ENCODE data around the gene OPCML.

DNA sequence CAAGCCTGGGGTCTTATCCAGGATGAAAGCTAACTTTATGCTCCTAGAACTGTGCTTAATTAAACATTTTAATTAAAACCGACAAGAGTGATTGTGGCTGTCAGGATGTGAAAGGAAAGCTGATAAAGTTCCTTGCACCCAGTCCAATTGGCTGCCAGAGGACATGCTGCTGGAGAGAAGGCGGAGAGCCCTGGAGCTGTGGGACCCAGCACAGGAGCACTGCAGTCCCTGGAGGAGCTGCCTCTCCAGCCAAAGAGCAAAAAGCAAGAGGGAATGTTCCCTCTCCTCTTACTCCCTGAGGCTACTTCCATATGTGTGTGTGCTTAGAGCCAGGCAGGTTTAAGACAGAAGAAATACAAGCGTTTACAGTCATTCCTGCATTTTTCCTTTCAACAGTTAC, 118.6 kb downstream of the OPCML start:
- TF ChIP-seq, protein P1, sequence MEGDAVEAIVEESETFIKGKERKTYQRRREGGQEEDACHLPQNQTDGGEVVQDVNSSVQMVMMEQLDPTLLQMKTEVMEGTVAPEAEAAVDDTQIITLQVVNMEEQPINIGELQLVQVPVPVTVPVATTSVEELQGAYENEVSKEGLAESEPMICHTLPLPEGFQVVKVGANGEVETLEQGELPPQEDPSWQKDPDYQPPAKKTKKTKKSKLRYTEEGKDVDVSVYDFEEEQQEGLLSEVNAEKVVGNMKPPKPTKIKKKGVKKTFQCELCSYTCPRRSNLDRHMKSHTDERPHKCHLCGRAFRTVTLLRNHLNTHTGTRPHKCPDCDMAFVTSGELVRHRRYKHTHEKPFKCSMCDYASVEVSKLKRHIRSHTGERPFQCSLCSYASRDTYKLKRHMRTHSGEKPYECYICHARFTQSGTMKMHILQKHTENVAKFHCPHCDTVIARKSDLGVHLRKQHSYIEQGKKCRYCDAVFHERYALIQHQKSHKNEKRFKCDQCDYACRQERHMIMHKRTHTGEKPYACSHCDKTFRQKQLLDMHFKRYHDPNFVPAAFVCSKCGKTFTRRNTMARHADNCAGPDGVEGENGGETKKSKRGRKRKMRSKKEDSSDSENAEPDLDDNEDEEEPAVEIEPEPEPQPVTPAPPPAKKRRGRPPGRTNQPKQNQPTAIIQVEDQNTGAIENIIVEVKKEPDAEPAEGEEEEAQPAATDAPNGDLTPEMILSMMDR (conservative IDR thresholded peaks at IDR 0.05; ENCODE audit: low read depth in 2 of 2): no peak
- TF ChIP-seq CREB1 (CRISPR knock-in tag; IDR thresholded peaks at IDR 0.05; ENCODE audit: low read depth) (no peak), EZH2phosphoT487 (IDR thresholded peaks at IDR 0.05; ENCODE audit: unreplicated experiment) (no peak), POLR2AphosphoS5 (IDR thresholded peaks at IDR 0.05; ENCODE audit: low read depth) (no peak), JUNB (IDR thresholded peaks at IDR 0.05; ENCODE audit: unreplicated experiment) (no peak), EZH2 (IDR thresholded peaks at IDR 0.05; ENCODE audit: low read depth, unreplicated experiment) (no peak), NANOG (IDR thresholded peaks at IDR 0.05; ENCODE audit: borderline replicate concordance) (no peak), STAT1 (IDR thresholded peaks at IDR 0.05; ENCODE audit: unreplicated experiment) (no peak), ZNF331 (CRISPR knock-in tag; IDR thresholded peaks at IDR 0.05; ENCODE audit: low read depth) (no peak), ZNF114 (CRISPR knock-in tag; IDR thresholded peaks at IDR 0.05) (no peak)
- TF ChIP-seq, protein P2, sequence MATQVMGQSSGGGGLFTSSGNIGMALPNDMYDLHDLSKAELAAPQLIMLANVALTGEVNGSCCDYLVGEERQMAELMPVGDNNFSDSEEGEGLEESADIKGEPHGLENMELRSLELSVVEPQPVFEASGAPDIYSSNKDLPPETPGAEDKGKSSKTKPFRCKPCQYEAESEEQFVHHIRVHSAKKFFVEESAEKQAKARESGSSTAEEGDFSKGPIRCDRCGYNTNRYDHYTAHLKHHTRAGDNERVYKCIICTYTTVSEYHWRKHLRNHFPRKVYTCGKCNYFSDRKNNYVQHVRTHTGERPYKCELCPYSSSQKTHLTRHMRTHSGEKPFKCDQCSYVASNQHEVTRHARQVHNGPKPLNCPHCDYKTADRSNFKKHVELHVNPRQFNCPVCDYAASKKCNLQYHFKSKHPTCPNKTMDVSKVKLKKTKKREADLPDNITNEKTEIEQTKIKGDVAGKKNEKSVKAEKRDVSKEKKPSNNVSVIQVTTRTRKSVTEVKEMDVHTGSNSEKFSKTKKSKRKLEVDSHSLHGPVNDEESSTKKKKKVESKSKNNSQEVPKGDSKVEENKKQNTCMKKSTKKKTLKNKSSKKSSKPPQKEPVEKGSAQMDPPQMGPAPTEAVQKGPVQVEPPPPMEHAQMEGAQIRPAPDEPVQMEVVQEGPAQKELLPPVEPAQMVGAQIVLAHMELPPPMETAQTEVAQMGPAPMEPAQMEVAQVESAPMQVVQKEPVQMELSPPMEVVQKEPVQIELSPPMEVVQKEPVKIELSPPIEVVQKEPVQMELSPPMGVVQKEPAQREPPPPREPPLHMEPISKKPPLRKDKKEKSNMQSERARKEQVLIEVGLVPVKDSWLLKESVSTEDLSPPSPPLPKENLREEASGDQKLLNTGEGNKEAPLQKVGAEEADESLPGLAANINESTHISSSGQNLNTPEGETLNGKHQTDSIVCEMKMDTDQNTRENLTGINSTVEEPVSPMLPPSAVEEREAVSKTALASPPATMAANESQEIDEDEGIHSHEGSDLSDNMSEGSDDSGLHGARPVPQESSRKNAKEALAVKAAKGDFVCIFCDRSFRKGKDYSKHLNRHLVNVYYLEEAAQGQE (IDR thresholded peaks at IDR 0.05; ENCODE audit: unreplicated experiment): no peak
- TF ChIP-seq, protein P3, sequence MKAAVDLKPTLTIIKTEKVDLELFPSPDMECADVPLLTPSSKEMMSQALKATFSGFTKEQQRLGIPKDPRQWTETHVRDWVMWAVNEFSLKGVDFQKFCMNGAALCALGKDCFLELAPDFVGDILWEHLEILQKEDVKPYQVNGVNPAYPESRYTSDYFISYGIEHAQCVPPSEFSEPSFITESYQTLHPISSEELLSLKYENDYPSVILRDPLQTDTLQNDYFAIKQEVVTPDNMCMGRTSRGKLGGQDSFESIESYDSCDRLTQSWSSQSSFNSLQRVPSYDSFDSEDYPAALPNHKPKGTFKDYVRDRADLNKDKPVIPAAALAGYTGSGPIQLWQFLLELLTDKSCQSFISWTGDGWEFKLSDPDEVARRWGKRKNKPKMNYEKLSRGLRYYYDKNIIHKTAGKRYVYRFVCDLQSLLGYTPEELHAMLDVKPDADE (IDR thresholded peaks at IDR 0.05): no peak

All from GM23338 (cell line).